Smooth muscle cell of the brain vasculature (primary cell): ENCODE results near the gene VAV3.
"Not testable (repeated sequence)": the region's sequence is repeated elsewhere in the genome, so short reads cannot be mapped to it uniquely, and the experiment has no call there.

ENCODE experiments used
- DNase-seq: peaks from one replicate; pipeline ENCODE4 v3.0.0-alpha.2; 2012; ENCODE audit warnings: low read depth, low spot score

The VAV3 gene

GRCh38 chr1:107741242-107741641 is 223.7 kb downstream of the VAV3 start:
- DNase-seq, result no peak

- no peak for DNase-seq
Measured at GRCh38 chr1:107740579-107740978, 224.4 kb downstream of the VAV3 start.

GRCh38 chr1:107739651-107740050 is 225.3 kb downstream of the VAV3 start:
- DNase-seq, result no peak

GRCh38 chr1:107739201-107739600 is 225.8 kb downstream of the VAV3 start:
- DNase-seq, result no peak

- DNase-seq, result not testable (repeated sequence)
Measured at GRCh38 chr1:107733401-107733800, 231.6 kb downstream of the VAV3 start.

GRCh38 chr1:107727866-107728265 is 237.1 kb downstream of the VAV3 start:
- DNase-seq, result no peak

- DNase-seq, result no peak
Measured at GRCh38 chr1:107726860-107727259, 238.1 kb downstream of the VAV3 start.

- DNase-seq, result no peak
Measured at GRCh38 chr1:107724648-107725047, 240.3 kb downstream of the VAV3 start.

GRCh38 chr1:107720210-107720609 is 244.8 kb downstream of the VAV3 start:
- DNase-seq, result not testable (repeated sequence)

GRCh38 chr1:107710005-107710404 is 255.0 kb downstream of the VAV3 start:
- no peak for DNase-seq

- no peak for DNase-seq
Measured at GRCh38 chr1:107707111-107707510, 257.9 kb downstream of the VAV3 start.

GRCh38 chr1:107706182-107706581 is 258.8 kb downstream of the VAV3 start:
- no peak for DNase-seq

- DNase-seq, result no peak
Measured at GRCh38 chr1:107704911-107705310, 260.1 kb downstream of the VAV3 start.

GRCh38 chr1:107702946-107703571 is 261.9 kb downstream of the VAV3 start:
- no peak for DNase-seq

- DNase-seq, result not testable (repeated sequence)
Measured at GRCh38 chr1:107700651-107701050, 264.3 kb downstream of the VAV3 start.

- no peak for DNase-seq
Measured at GRCh38 chr1:107698161-107698560, 266.8 kb downstream of the VAV3 start.

- no peak for DNase-seq
Measured at GRCh38 chr1:107695341-107695740, 269.6 kb downstream of the VAV3 start.

GRCh38 chr1:107692580-107693345 is 272.2 kb downstream of the VAV3 start:
- no peak for DNase-seq

- DNase-seq, result no peak
Measured at GRCh38 chr1:107691540-107691939, 273.4 kb downstream of the VAV3 start.

- DNase-seq, result no peak
Measured at GRCh38 chr1:107690491-107690890, 274.5 kb downstream of the VAV3 start.

GRCh38 chr1:107689733-107690132 is 275.2 kb downstream of the VAV3 start:
- DNase-seq, result no peak

- DNase-seq, result no peak
Measured at GRCh38 chr1:107689159-107689558, 275.8 kb downstream of the VAV3 start.
